K562 (cell line): ENCODE data around the gene LOC128125822.

Experiments
- ELF2 ChIP-seq: fragments of 250-450 bp; sonication (Bioruptor Pico); IDR thresholded peaks from 2 replicates; pipeline ENCODE4 v1.5.0; 2021; ENCODE audit warnings: mild to moderate bottlenecking
- ETV1 ChIP-seq: fragments of 450-650 bp; conservative IDR thresholded peaks from 2 replicates; pipeline ENCODE4 v1.6.1; 2016; ENCODE audit warnings: missing genetic modification characterization, control low read depth, low read depth, missing compliant biosample characterization
- ETV5 ChIP-seq: sonication (generic); formaldehyde crosslinking; IDR thresholded peaks from 2 replicates; pipeline ENCODE4 v1.4.0; 2020; ENCODE audit warnings: low read depth, mild to moderate bottlenecking, missing genetic modification reagents
- RERE ChIP-seq: sonication (generic); formaldehyde crosslinking; IDR thresholded peaks from 2 replicates; pipeline ENCODE4 v1.8.0; 2023; ENCODE audit warnings: missing genetic modification reagents, mild to moderate bottlenecking, borderline replicate concordance
- SNIP1 ChIP-seq: fragments of 450-650 bp; IDR thresholded peaks from 2 replicates; pipeline ENCODE4 v1.7.1; 2017; ENCODE audit warnings: low read depth, mild to moderate bottlenecking
- SNRNP70 ChIP-seq: fragments of 200-400 bp; formaldehyde crosslinking; optimal IDR thresholded peaks from 2 replicates; pipeline ENCODE3; 2017; ENCODE audit warnings: low read depth, low read length
- SP2 ChIP-seq: IDR thresholded peaks from 2 replicates; pipeline ENCODE4 v1.6.1; 2011; ENCODE audit warnings: mild to moderate bottlenecking, low read depth, low read length, moderate library complexity; ENCODE audit not compliant: poor library complexity, severe bottlenecking; ENCODE audit errors: extremely low read depth
- STAT5A ChIP-seq: IDR thresholded peaks from 2 replicates; pipeline ENCODE4 v1.6.1; 2012; ENCODE audit warnings: low read length, inconsistent platforms, borderline replicate concordance
- XRCC3 ChIP-seq: fragments of 450-650 bp; IDR thresholded peaks from 2 replicates; pipeline ENCODE4 v1.6.1; 2017; ENCODE audit warnings: mild to moderate bottlenecking, moderate library complexity
- ZNF316 ChIP-seq: fragments of 450-650 bp; IDR thresholded peaks from 2 replicates; pipeline ENCODE4 v1.6.1; 2016
- ZNF395 ChIP-seq: fragments of 200-800 bp; sonication (Bioruptor generic); IDR thresholded peaks from 2 replicates; pipeline ENCODE4 v1.6.1; 2017; ENCODE audit warnings: missing genetic modification characterization, missing compliant biosample characterization
- ZSCAN32 ChIP-seq: fragments of 450-650 bp; formaldehyde crosslinking; IDR thresholded peaks from 2 replicates; pipeline ENCODE4 v1.4.0; 2020; ENCODE audit warnings: mild to moderate bottlenecking, moderate library complexity
- TF ChIP-seq, protein P1 (sequence below): fragments of 250-450 bp; sonication (Bioruptor Pico); IDR thresholded peaks from 2 replicates; pipeline ENCODE4 v1.9.0; 2021; ENCODE audit warnings: mild to moderate bottlenecking, inconsistent platforms
- TF ChIP-seq, protein P2 (sequence below), 2 experiments: fragments of 450-650 bp in 1 of 2; sonication (generic) in 1 of 2; formaldehyde crosslinking; conservative IDR thresholded peaks; 2 replicates each; pipeline versions ENCODE4 v1.4.0 to v1.8.1; 2020 to 2022; ENCODE audit warnings: mild to moderate bottlenecking in 1 of 2, missing genetic modification reagents in 1 of 2
- TF ChIP-seq, protein P3 (sequence below), 2 experiments: fragments of 200-800 bp in 1 of 2; sonication (Bioruptor generic) in 1 of 2; sonication (generic) in 1 of 2; formaldehyde crosslinking in 1 of 2; IDR thresholded peaks in 1 of 2; conservative IDR thresholded peaks in 1 of 2; 2 replicates each; pipeline versions ENCODE4 v1.5.0 to v1.6.1; 2016 to 2020; ENCODE audit warnings: missing compliant biosample characterization in 1 of 2, missing genetic modification characterization in 1 of 2, missing genetic modification reagents in 1 of 2

The LOC128125822 gene

DNA sequence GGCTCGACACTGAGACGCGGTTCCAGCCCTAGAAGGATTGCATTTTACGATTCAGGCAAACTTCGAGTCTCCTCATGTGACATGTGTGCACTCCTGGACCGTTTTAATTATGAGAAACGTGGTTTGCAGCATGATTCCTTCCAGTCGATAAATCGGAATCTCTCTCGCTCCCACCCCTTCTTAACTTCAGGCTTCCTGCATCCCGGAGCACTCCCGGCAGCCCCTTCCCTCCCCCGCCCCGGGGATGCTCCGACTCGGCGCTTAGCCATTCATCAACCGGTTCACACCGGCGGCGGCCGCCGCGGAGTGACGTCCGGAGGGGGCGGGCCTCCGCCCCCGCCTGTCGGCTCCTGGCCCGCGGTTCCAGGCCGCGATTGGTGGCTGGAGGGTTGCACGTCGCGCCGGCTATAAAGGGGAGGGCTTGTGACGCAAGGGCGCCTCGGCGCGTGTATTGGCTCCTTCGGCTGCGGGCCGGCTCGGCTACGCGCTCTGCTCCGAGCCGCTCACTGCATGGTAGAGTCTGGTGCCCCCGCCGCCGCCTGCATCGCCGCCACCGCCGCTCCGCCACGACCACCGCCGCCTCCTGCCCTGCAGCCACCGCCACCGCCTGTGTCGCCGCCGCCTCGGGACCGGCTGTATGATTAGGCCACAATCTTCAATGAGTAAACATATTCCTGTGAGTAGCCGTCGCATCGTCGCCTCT lies at the start of gene LOC128125822, which contains the start of gene PTP4A1 (continued):
- TF ChIP-seq, protein P1, sequence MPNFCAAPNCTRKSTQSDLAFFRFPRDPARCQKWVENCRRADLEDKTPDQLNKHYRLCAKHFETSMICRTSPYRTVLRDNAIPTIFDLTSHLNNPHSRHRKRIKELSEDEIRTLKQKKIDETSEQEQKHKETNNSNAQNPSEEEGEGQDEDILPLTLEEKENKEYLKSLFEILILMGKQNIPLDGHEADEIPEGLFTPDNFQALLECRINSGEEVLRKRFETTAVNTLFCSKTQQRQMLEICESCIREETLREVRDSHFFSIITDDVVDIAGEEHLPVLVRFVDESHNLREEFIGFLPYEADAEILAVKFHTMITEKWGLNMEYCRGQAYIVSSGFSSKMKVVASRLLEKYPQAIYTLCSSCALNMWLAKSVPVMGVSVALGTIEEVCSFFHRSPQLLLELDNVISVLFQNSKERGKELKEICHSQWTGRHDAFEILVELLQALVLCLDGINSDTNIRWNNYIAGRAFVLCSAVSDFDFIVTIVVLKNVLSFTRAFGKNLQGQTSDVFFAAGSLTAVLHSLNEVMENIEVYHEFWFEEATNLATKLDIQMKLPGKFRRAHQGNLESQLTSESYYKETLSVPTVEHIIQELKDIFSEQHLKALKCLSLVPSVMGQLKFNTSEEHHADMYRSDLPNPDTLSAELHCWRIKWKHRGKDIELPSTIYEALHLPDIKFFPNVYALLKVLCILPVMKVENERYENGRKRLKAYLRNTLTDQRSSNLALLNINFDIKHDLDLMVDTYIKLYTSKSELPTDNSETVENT (CRISPR knock-in tag), result peak; percentile 95
- 0 out of 2 replicates have a peak, but pooled peaks have one; percentile 16 for TF ChIP-seq ETV5 (CRISPR knock-in tag)
- no peak for TF ChIP-seq STAT5A
- no peak for TF ChIP-seq RERE (CRISPR knock-in tag)
- TF ChIP-seq SP2, result peak; percentile 37
- no peak for TF ChIP-seq ZSCAN32 (CRISPR knock-in tag)
- 0 out of 2 replicates have a peak, but pooled peaks have one; percentile 35 for TF ChIP-seq ELF2 (CRISPR knock-in tag)
- TF ChIP-seq XRCC3, result no peak
- TF ChIP-seq, protein P2, sequence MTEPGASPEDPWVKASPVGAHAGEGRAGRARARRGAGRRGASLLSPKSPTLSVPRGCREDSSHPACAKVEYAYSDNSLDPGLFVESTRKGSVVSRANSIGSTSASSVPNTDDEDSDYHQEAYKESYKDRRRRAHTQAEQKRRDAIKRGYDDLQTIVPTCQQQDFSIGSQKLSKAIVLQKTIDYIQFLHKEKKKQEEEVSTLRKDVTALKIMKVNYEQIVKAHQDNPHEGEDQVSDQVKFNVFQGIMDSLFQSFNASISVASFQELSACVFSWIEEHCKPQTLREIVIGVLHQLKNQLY (CRISPR knock-in tag; conservative IDR thresholded peaks at IDR 0.05), result no peak
- TF ChIP-seq ETV1 (tag), result no peak
- TF ChIP-seq, protein P3, sequence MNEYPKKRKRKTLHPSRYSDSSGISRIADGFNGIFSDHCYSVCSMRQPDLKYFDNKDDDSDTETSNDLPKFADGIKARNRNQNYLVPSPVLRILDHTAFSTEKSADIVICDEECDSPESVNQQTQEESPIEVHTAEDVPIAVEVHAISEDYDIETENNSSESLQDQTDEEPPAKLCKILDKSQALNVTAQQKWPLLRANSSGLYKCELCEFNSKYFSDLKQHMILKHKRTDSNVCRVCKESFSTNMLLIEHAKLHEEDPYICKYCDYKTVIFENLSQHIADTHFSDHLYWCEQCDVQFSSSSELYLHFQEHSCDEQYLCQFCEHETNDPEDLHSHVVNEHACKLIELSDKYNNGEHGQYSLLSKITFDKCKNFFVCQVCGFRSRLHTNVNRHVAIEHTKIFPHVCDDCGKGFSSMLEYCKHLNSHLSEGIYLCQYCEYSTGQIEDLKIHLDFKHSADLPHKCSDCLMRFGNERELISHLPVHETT (CRISPR knock-in tag; conservative IDR thresholded peaks at IDR 0.05 in 1 of 2, IDR thresholded peaks at IDR 0.05 in 1 of 2), result peak in 1 of 2 experiments; percentile 86; a peak in 2 of 4 replicates
- TF ChIP-seq SNIP1, result no peak
- no peak for TF ChIP-seq ZNF395 (CRISPR knock-in tag)
- no peak for TF ChIP-seq SNRNP70
- no peak for TF ChIP-seq ZNF316
